GM18505 (cell line): ENCODE measurements around the gene FASLG.
"Not testable (repeated sequence)": the region's sequence is repeated elsewhere in the genome, so short reads cannot be mapped to it uniquely, and the experiment has no call there.

ENCODE experiments used
- ATAC-seq: cut with Tn5 transposase; IDR thresholded peaks from one replicate; pipeline ENCODE4 v1.9.1; 2021; ENCODE audit not compliant: unreplicated experiment
- POLR2A ChIP-seq: IDR thresholded peaks from 4 replicates; pipeline ENCODE4 v1.6.1; 2011; ENCODE audit warnings: borderline replicate concordance; ENCODE audit not compliant: insufficient read depth, insufficient read length; ENCODE audit errors: extremely low read depth

The FASLG gene

GRCh38 chr1:172686143-172686542 lies 27.2 kb downstream of the FASLG start:
- ATAC-seq = no peak
- TF ChIP-seq POLR2A = no peak

GRCh38 chr1:172688428-172689085 lies 29.7 kb downstream of the FASLG start:
- ATAC-seq = not testable (repeated sequence)

- not testable (repeated sequence) for ATAC-seq
Measured at GRCh38 chr1:172690925-172691324, 32.0 kb downstream of the FASLG start.

- ATAC-seq = no peak
- no peak for TF ChIP-seq POLR2A
Measured at GRCh38 chr1:172697534-172698002, 38.7 kb downstream of the FASLG start.

- no peak for ATAC-seq
- TF ChIP-seq POLR2A = no peak
Measured at GRCh38 chr1:172698224-172698623, 39.3 kb downstream of the FASLG start.

- ATAC-seq = peak; percentile 75
- no peak for TF ChIP-seq POLR2A
Measured at GRCh38 chr1:172699111-172699510, 40.2 kb downstream of the FASLG start.

- no peak for TF ChIP-seq POLR2A
- ATAC-seq = no peak
Measured at GRCh38 chr1:172699695-172700227, 40.9 kb downstream of the FASLG start.

- TF ChIP-seq POLR2A = no peak
- no peak for ATAC-seq
Measured at GRCh38 chr1:172700556-172700955, 41.7 kb downstream of the FASLG start.

GRCh38 chr1:172704001-172704400 lies 45.1 kb downstream of the FASLG start:
- TF ChIP-seq POLR2A = no peak
- ATAC-seq = no peak

- ATAC-seq = no peak
- TF ChIP-seq POLR2A = no peak
Measured at GRCh38 chr1:172704420-172705210, 45.7 kb downstream of the FASLG start.

- no peak for TF ChIP-seq POLR2A
- ATAC-seq = no peak
Measured at GRCh38 chr1:172708452-172708851, 49.5 kb downstream of the FASLG start.

- no peak for TF ChIP-seq POLR2A
- no peak for ATAC-seq
Measured at GRCh38 chr1:172711558-172711957, 52.7 kb downstream of the FASLG start.

GRCh38 chr1:172713466-172713865 lies 54.6 kb downstream of the FASLG start:
- no peak for ATAC-seq
- TF ChIP-seq POLR2A = no peak
